ENCODE results near the gene PFKFB3.

The PFKFB3 gene

GRCh38 chr10:6255548-6256061 is 52.9 kb downstream of the PFKFB3 start:
- no peak for DNase-seq (ENCODE audit: low read depth)
- TF ChIP-seq CTCF (conservative IDR thresholded peaks at IDR 0.05; ENCODE audit: low read depth, low read length) = no peak
- no peak overlapping the region for H3K4me3 ChIP-seq (ENCODE audit: low read depth, low read length)

- no peak for TF ChIP-seq CTCF (conservative IDR thresholded peaks at IDR 0.05; ENCODE audit: low read depth, low read length)
- H3K4me3 ChIP-seq (ENCODE audit: low read depth, low read length) = no peak overlapping the region
- DNase-seq (ENCODE audit: low read depth) = no peak
Measured at GRCh38 chr10:6256439-6256838, 53.7 kb downstream of the PFKFB3 start.

DNA sequence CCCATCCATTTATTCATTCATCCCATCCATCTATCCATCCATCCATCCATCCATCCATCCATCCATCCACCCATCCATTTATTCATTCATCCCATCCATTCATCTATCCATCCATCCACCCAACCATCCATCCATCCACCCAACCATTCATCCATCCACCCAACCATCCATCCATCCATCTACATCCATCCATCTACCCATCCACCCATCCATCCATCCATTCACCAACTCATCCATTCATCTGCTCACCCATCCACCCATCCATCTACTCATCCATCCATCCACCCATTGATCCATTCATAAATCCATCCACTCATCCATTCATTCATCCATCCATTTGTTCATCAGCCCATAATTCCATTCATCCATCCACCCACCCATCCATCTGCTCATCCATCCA is 56.4 kb downstream of the PFKFB3 start:
- TF ChIP-seq CTCF (conservative IDR thresholded peaks at IDR 0.05; ENCODE audit: low read depth, low read length) = no peak
- no peak for DNase-seq (ENCODE audit: low read depth)
- H3K4me3 ChIP-seq (ENCODE audit: low read depth, low read length) = no peak overlapping the region

GRCh38 chr10:6260843-6261242 is 58.1 kb downstream of the PFKFB3 start:
- no peak for TF ChIP-seq CTCF (conservative IDR thresholded peaks at IDR 0.05; ENCODE audit: low read depth, low read length)
- H3K4me3 ChIP-seq (ENCODE audit: low read depth, low read length) = no peak overlapping the region
- no peak for DNase-seq (ENCODE audit: low read depth)

- no peak overlapping the region for H3K4me3 ChIP-seq (ENCODE audit: low read depth, low read length)
- TF ChIP-seq CTCF (conservative IDR thresholded peaks at IDR 0.05; ENCODE audit: low read depth, low read length) = no peak
- DNase-seq (ENCODE audit: low read depth) = no peak
Measured at GRCh38 chr10:6267941-6268340, 65.2 kb downstream of the PFKFB3 start.

DNA sequence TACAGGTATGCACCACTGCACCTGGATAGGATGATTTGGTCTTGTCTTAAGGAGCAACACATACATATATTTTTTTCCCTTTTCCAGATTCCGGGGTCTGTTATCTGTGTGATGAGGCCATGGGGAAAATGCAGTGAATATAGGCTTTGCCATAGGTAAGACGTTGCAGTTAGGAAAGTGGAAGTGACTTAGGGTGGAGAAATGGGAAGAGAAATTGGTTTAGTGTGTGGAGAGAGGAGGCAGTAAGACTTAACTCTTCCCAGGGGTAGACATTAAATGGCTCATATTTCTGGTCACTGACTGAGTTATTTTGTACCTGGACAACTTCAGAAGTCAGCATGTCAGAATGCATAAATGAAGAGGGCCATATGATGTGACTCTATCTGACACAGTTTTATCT is 66.7 kb downstream of the PFKFB3 start:
- no peak for TF ChIP-seq CTCF (conservative IDR thresholded peaks at IDR 0.05; ENCODE audit: low read depth, low read length)
- no peak overlapping the region for H3K4me3 ChIP-seq (ENCODE audit: low read depth, low read length)
- DNase-seq (ENCODE audit: low read depth) = no peak

- no peak overlapping the region for H3K4me3 ChIP-seq (ENCODE audit: low read depth, low read length)
- no peak for TF ChIP-seq CTCF (conservative IDR thresholded peaks at IDR 0.05; ENCODE audit: low read depth, low read length)
- DNase-seq (ENCODE audit: low read depth) = no peak
Measured at GRCh38 chr10:6269953-6270867, 67.5 kb downstream of the PFKFB3 start.

Data from choroid plexus epithelial cell (primary cell).